Left cardiac atrium (tissue), 4 donors: ENCODE data around the gene ZNF433. TPM values are rescaled to one million over a fixed set of nuclear protein-coding genes. Genes with fewer than 3 reads are reported as not detected.
A peak's percentile ranks its signal among the peaks of the same experiment; 100 is the strongest.
"Not testable (repeated sequence)": the region's sequence is repeated elsewhere in the genome, so short reads cannot be mapped to it uniquely, and the experiment has no call there.

Experiments used
- ATAC-seq, 2 donors: fragments of 200-7000 bp; cut with Tn5 transposase; one replicate each; pipeline ENCODE4 v1.9.1; 2020; ENCODE audit warnings: mild to moderate bottlenecking in 2 of 2, moderate library complexity in 2 of 2
- DNase-seq: peaks from one replicate; pipeline ENCODE4 v3.0.0-alpha.2; 2020
- intact Hi-C, 2 donors: fragments of 100-400 bp; cut with DNase I; formaldehyde crosslinking; loops; one replicate each; pipeline versions ENCODE4 v1.14.1 to v1.15.1; 2022 to 2023
- total RNA-seq, 2 donors: library from RNA; stranded (reverse); fragmentation: NEBNext Ultra II Directional; extraction: Animal tissue kit (Norgen Biotek cat#: 25700); gene quantifications; one replicate each; pipeline ENCODE4 v1.2.1, GENCODE V29; 2021
- donor health status: DM: no; HTN: yes; CAD: no.
- donor health status: DM: no; HTN: yes; CAD: no; lungs with severe emphysema.
- donor health status: DM: yes; HTN: yes; CAD: no.
- donor health status: Dilated cardiomyopathy.

ZNF433 gene
- total RNA-seq, 2 donors from 2014 or later = 2.9 to 4.0 TPM

DNA sequence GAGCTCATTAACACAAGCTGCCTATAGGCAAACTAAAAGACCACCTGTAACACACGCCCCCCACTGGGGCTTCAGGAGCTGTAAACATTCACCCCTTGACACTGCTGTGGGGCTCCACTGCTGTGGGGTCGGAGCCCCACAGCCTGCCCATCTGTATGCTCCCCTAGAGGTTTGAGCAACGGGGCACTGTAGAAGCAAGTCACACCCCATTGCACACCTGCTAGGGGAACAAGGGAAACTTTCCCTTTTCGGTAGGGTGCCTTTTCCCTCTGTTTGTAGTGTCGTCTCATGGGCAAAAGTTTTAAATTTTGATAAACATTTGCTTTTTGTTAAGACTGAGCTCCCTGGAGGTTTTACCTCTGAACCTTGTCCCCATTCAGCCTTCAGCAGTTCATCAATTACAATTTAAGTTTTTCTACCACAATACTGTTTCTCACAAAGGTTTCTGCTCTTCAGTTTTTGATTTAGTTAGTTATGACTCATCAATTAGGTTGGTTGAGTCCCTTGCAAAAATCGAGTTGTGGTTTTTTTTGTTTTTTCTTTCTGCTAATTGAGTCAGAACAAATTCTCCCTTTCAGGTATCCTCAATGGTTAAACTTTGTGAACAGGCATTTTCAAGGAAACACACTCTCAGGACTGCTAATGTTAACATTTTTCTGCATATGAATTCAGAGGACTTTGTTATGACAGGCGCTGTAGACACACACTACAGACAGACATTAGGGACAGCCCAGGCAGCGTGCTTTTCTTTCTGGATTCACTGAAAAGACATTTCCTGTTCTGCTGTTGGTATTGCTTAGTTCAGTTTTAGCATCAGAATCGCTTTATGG lies 35.1 kb downstream of the ZNF433 start:
- no peak for ATAC-seq
- no peak for DNase-seq
- intact Hi-C loops = no loop called here

DNA sequence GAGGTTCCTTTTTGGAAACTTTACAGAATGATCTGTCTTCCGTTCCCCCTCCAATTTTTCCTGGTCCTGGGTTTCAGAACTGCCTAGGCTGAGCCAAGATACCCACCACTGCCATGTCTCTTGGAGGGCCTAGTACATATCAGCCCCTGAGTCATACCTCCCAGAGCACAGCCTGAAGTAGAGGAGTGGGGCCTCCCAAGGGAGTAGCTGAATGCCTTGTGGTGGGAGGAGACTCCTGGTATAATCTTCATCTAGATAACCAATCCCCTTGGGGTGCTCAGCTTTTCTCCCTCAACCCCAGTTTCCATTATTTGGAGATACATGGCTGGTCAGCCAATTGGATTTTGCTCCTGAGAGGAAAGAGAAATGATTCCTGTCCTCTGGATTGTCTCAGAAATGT lies 40.3 kb downstream of the ZNF433 start:
- DNase-seq = no peak
- intact Hi-C loops = no loop called here
- ATAC-seq = peak in 1 of 2 donors; percentile 41

DNA sequence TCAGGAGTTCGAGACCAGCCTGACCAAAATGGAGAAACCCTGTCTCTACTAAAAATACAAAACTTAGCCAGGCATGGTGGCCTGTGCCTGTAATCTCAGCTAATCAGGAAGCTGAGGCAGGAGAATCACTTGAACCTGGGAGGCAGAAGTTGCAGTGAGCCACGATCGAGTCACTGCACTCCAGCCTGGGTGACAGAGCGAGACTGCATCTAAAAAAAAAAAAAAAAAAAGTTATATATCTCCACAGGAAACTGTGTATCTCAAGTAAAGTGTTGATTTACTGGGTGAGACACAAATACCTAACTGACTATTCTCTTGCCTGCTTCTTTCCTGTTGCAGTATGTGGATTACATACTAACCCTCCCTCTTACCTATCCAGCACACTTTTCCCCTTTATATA lies 43.6 kb downstream of the ZNF433 start:
- intact Hi-C loops = not testable (repeated sequence)

DNA sequence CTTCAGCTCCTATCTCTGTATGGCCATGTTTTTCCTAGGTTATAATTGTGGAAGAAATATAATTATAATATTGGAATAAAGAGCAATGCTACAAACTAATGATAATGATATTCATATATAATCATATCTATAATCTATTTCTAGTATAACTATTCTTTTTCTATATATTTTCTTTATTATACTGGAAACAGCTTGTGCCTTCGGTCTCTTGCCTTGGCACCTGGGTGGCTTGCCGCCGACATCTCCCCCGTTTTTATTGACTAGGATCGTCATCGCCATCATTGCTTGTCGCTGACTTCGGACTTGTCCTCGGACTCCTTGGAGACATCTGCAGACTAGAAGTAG lies 46.4 kb downstream of the ZNF433 start:
- intact Hi-C loops = loop anchor here (2.0 to 10.0 kb wide), 4 partner anchors 66 to 192 kb away; partner anchors contain the start of gene ZNF69 (in 1 of the 2)
- ATAC-seq (no peak), DNase-seq (no peak)

More for the DNA sequence above, 43.6 kb downstream of the ZNF433 start:
- ATAC-seq, DNase-seq: not testable (repeated sequence)

DNA sequence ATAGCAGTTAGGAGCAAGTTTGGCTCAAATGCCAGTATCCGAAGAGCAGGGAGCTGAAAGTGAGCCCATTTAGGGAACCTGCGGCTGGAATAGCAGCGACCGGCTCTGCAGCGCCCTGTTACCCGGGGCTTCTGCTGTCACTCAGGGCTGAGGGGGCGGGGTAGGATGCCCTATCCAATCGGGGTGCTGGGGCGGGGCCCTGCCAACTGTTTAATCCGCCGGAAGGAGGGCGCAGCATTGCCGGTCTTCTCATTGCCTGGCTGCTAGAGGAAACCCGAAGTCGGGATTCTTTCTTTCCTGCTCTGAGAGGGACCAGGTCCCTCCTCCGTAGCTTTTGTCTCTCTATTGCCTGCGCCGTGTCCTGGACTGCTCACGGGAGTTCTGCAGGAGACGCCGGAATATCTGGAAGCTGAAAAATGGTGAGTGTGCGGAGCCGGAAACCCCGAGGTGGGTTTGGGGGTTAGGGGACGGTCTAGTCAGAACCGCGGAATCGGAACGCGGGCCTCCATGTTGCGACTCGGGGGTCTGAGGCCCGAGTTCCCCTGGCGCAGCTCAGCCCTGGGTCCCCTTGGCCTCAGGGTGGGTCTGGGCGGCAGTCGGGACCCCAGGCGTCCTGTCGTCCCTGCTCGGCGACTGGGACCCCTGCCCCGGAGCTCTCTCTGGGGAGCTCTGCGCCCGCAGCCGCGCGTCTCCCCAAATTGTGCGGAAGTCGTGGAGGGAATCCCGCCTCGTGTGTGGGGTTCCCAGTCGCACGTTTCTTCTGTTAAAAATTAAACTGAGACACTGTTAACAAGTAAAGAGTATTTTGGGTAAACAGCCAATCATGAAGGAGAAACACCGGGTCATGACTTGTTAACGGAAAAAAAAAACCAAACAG lies 47.8 kb downstream of the ZNF433 start:
- ATAC-seq (peak; percentile 100), DNase-seq (peak; percentile 99)
- intact Hi-C loops = loop anchor here (1.0 to 10.0 kb wide), 5 partner anchors 23 to 191 kb away; partner anchors contain the start of gene ZNF69 (in 1 of the 2)

DNA sequence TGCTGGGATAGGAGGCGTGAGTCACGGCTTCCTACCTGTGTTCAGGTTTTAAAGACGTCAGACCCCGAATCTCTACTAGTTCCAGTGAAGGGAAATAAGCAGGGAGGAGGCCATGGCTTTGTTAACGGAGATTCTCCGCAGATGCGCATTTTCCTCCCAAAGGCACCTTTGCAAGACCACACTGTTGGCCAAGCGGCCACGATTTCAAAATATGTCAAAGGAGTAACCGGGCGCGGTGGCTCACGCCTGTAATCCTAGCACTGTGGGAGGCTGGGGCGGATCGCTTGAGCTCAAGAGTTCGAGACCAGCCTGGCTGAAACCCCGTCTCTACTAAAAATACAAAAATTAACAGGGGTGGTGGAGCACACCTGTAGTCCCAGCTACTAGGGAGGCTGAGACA lies 48.7 kb downstream of the ZNF433 start:
- intact Hi-C loops = loop anchor here (1.0 to 10.0 kb wide), 2 partner anchors 22 to 102 kb away; partner anchors contain the start of gene ZNF69 (in 1 of the 2)
- DNase-seq = no peak
- ATAC-seq = no peak

DNA sequence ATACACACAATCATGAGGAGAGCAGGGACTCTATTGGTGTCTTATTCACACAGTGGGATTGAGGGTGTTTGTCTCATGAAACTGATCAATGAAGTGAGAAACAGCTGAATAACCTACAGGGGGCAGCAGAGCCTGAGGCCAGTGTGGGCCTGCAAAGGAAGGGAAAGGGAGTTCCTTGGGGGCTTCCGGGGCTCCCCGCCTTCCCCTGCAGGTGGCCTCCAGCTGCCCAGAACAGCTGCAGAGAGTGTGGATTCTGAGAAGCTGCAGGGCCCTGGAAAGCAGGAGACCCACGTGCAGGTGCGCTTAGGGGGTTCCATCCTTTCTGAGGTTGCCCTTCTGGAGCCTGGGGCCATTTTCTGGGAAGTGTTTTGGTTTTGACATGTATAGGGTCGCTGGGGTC lies 50.5 kb downstream of the ZNF433 start:
- ATAC-seq (no peak), DNase-seq (no peak)
- intact Hi-C loops = loop anchor here in 1 of 2 donors (10.0 kb wide), 1 partner anchor 100 kb away; the partner anchor contains the start of gene ZNF69

DNA sequence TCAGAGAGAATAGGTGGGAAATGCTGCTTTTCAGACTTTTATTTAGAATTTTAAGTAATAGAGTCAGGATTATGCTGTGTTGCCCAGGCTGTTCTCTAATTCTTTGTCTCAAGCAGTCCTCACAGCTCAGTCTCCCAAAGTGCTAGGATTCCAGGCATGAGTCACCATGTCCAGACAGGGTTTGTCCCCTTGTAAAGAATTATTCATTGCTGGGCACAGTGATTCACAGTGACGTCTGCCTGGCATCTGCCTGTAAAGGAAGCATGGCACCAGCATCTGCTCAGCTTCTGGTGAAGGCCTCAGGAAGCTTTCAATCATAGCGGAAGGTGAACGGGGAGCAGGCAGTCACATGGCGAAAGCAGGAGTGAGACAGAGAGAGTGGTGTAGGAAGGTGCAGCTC lies 53.0 kb downstream of the ZNF433 start:
- DNase-seq = no peak
- intact Hi-C loops = loop anchor here in 1 of 2 donors (10.0 kb wide), 1 partner anchor 98 kb away; the partner anchor contains the start of gene ZNF69
- no peak for ATAC-seq

DNA sequence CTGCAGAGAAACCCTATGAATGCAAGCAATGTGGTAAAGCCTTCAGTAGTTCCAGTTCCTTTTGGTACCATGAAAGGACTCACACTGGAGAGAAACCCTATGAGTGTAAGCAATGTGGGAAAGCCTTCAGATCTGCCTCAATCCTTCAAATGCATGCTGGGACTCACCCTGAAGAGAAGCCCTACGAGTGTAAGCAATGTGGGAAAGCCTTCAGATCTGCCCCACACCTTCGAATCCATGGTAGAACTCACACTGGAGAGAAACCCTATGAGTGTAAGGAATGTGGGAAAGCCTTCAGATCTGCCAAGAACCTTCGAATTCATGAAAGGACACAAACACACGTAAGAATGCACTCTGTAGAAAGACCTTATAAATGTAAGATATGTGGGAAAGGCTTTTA lies 56.0 kb downstream of the ZNF433 start:
- intact Hi-C loops = no loop called here
- DNase-seq (no peak), ATAC-seq (no peak)

DNA sequence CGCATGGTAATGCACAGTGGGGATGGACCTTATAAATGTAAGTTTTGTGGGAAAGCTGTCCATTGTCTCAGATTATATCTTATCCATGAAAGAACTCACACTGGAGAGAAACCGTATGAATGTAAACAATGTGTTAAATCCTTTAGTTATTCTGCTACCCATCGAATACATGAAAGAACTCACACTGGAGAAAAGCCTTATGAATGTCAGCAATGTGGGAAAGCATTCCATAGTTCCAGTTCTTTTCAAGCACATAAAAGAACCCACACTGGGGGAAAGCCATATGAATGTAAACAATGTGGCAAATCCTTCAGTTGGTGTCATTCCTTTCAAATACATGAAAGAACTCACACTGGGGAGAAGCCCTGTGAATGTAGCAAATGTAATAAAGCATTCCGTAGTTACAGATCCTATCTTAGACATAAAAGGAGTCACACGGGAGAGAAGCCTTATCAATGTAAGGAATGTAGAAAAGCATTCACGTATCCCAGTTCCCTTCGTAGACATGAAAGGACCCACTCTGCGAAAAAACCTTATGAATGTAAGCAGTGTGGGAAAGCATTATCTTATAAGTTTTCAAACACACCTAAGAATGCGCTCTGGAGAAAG lies 56.9 kb downstream of the ZNF433 start:
- DNase-seq = no peak
- no peak for ATAC-seq
- intact Hi-C loops = no loop called here

DNA sequence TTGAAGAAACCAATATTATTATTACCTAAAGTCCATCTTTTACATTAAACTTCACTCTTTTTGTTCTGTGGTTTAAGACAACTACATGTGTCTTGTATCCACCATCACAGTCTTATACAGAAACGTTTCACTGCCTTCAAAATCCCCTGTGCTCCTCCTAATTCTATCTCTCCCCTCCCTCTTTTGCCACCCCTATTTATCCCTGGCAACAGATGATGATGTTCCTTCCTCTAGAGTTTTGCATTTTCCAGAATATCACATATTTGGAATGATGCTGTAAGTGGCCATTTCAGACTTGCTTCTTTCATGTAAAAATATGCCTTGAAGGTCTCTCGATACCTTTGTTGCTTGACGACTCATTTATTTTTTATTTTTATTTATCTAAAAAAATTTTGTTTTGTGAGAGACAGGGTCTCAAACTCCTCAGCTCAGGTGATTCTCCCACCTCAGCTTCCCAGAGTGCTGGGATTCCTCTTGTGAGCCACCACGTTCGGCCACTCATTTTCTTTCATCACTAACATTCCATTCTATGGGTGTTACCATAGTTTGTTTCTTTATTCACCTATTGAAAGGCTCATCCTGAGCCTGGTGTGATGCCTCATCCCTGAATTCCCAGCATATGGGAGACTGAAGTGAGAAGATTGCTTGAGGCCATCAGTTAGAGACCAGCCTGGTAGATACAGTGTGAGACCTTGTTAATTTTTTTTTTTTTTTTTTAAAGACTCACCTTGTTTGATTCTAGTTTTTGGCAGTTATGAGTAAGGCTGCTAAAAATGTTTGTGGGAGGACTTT lies 62.3 kb downstream of the ZNF433 start:
- intact Hi-C loops = no loop called here

DNA sequence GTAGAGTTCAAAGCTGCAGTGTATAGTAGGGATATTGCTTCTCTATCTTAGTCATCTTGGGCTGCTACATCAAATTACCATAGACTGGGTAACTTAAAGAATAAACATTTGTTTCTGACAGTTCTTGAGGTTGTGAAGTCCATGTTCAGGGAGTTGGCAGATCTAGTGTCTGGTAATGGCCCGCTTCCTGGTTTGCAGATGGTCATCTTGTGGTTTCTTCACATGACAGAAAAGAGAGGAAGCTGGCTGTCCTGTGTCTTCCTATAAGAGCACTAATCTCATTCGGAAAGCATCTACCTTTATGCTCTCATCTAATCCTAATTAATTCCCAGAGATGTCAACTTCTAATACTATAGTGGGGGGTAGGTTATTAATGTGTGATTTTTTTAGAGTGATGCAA lies 64.4 kb downstream of the ZNF433 start:
- intact Hi-C loops = no loop called here
- DNase-seq = no peak
- no peak for ATAC-seq

More for the DNA sequence above, 62.3 kb downstream of the ZNF433 start:
- DNase-seq = no peak
- ATAC-seq = no peak

DNA sequence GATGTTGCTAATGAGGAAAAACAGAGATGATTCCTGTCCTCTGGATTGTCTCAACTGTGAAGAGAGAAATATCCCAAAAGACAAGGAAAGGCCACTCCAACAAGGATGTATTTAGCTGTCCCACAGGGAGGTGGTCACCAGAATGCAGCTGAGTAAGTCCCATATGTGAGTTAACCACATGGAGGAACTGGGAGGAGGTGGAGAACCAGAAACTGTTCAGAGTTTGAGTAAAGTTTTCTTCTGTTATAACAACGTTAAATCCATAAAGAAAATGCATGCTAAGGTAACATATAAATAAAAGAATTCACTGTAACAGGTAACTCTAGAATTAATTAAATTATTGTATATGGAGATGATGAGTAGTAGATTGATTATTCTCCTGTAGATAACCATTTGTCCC lies 65.3 kb downstream of the ZNF433 start:
- DNase-seq = no peak
- intact Hi-C loops = no loop called here
- ATAC-seq = no peak

DNA sequence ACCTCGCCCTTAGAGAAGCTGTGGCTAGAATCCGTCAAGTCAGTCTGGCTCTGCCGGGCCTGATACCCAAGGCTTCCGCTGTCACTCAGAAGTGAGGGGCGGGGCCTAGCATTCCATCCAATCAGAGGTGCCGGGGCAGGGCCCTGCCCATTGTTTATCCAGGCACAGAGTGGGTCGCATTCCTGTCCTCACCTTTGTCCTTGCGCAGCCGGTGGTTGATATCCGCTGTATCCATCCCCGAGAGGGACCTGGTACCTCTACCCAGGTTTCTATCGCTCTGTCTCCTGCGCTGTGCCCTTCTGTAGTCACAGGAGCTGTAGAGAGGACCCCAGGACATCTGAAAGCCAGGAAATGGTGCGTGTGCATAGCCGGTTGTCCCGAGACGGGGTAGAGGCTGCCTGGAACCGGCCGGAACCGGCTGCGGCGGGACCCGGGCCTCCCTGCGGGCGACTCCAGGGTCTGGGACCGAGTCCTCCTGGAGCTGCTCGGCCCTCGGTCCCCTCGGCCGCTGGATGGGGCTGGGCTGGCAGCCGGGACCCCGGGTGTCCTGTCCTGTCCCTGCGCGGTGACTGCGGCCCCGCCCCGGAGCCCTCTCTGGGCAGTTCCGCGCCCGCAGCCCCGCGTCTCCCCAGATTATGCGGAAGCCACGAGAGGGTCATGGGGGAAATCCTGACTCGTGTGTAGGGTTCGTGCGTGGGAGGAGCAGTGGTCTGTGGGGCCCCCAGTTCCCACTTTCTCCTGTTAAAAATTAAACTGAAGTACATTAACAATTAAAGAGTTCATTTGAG lies 70.4 kb downstream of the ZNF433 start, which contains the start of gene ZNF763:
Gene ZNF763 (plus strand): TSS at position 183 of the 788 bp plus-strand sequence. CDS start 169 bp downstream, at position 352.
- DNase-seq = peak; percentile 95
- ATAC-seq = peak; percentile 97 to 99
- intact Hi-C loops = loop anchor here in 1 of 2 donors (1.0 to 5.0 kb wide), 3 partner anchors 22 to 177 kb away; partner anchors contain the start of genes ZNF20 and ZNF878
